Mesothelial cell of epicardium (in vitro differentiated cells): Measurements from ENCODE around the gene HS3ST5. TPM values are rescaled to one million over a fixed set of nuclear protein-coding genes. Genes with fewer than 3 reads are reported as not detected.

Experiments
- DNase-seq, 2 experiments: peaks; one replicate each; pipeline ENCODE4 v3.0.0; 2021; ENCODE audit warnings: low spot score in 2 of 2; ENCODE audit not compliant: unreplicated experiment in 2 of 2
- H3K27ac Mint-ChIP-seq: 2 replicates; pipeline ENCODE4 v1.8.0; 2021; ENCODE audit warnings: mixed read lengths
- H3K27me3 Mint-ChIP-seq: 2 replicates; pipeline ENCODE4 v1.8.0; 2021; ENCODE audit warnings: low read depth, mixed read lengths
- H3K36me3 Mint-ChIP-seq: 2 replicates; pipeline ENCODE4 v1.8.0; 2021; ENCODE audit warnings: mixed read lengths
- H3K4me1 Mint-ChIP-seq: 2 replicates; pipeline ENCODE4 v1.8.0; 2021; ENCODE audit warnings: mixed read lengths
- H3K4me3 Mint-ChIP-seq: 2 replicates; pipeline ENCODE4 v1.8.0; 2021; ENCODE audit warnings: mild to moderate bottlenecking, moderate library complexity, mixed read lengths
- H3K9me3 Mint-ChIP-seq: 2 replicates; pipeline ENCODE4 v1.8.0; 2021; ENCODE audit warnings: mixed read lengths
- CTCF ChIP-seq: fragments of 200-600 bp; sonication (generic); IDR thresholded peaks from one replicate; pipeline ENCODE4 v1.5.0; 2021; ENCODE audit warnings: antibody characterized with exemption; ENCODE audit not compliant: unreplicated experiment
- total RNA-seq: library from RNA; stranded (reverse); gene quantifications from 3 replicates; pipeline ENCODE4 v1.2.1, GENCODE V29; 2021

Gene HS3ST5
- total RNA-seq, 1 donor from 2014 or later: 0.49 TPM

- H3K27me3 Mint-ChIP-seq: no peaks in the 10 kb centered on the region
- H3K9me3 Mint-ChIP-seq: no peaks in the 10 kb centered on the region
- TF ChIP-seq CTCF: no peak
- H3K4me3 Mint-ChIP-seq: no peak overlapping the region
- no peak overlapping the region for H3K27ac Mint-ChIP-seq
- H3K36me3 Mint-ChIP-seq: no peaks in the 10 kb centered on the region
- DNase-seq: no peak
- peaks cover 3% of the 10 kb centered on the region for H3K4me1 Mint-ChIP-seq
Measured at GRCh38 chr6:114277220-114277619, 65.6 kb downstream of the HS3ST5 start.

GRCh38 chr6:114276783-114277182 is 66.0 kb downstream of the HS3ST5 start:
- Mint-ChIP-seq H3K4me3 (no peak overlapping the region), H3K36me3 (no peaks in the 10 kb centered on the region), H3K4me1 (peaks cover 3% of the 10 kb centered on the region), H3K27ac (no peak overlapping the region), H3K27me3 (no peaks in the 10 kb centered on the region), H3K9me3 (no peaks in the 10 kb centered on the region)
- no peak for TF ChIP-seq CTCF
- no peak for DNase-seq

DNA sequence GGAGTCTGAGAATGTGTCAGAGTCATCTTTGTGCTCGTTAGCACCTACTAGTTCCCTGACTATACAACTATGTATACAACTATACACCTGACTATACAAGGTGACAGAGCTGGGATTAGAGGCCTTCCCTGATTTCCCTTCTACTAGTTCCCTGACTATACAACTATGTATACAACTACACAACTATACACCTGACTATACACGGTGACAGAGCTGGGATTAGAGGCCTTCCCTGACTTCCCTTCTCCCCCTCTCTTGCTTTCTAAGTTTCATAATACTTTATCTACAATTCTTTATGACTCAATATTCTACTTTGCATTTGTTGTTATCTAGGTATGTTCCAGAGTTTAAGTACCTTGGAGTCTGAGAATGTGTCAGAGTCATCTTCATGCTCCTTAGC is 68.0 kb downstream of the HS3ST5 start:
- DNase-seq: no peak
- Mint-ChIP-seq H3K4me3 (no peak overlapping the region), H3K27ac (no peak overlapping the region), H3K4me1 (no peaks in the 10 kb centered on the region), H3K36me3 (no peaks in the 10 kb centered on the region), H3K27me3 (no peaks in the 10 kb centered on the region), H3K9me3 (no peaks in the 10 kb centered on the region)
- TF ChIP-seq CTCF: no peak

DNA sequence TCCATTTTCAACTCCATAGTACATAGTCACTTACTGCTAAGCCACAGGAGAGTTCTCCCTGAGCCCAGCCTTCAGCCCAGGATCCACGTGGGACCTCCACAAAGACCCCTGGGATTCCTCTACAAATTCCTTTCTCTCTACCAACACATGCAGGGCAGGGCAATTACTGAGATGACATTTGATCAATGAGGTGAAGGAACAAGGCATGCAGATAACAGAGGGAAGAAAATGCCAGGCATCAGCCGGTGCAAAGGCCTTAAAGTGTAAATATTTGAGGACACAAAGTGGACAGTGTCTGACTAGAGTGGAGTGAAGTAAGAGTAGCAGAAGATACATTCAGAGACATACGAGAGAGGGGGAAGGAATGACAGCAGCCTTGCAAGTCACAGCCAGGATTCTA is 70.2 kb downstream of the HS3ST5 start:
- no peak for TF ChIP-seq CTCF
- no peaks in the 10 kb centered on the region for H3K27me3 Mint-ChIP-seq
- H3K27ac Mint-ChIP-seq: no peak overlapping the region
- no peaks in the 10 kb centered on the region for H3K36me3 Mint-ChIP-seq
- no peak overlapping the region for H3K4me3 Mint-ChIP-seq
- peaks cover 2% of the 10 kb centered on the region for H3K9me3 Mint-ChIP-seq
- H3K4me1 Mint-ChIP-seq: no peaks in the 10 kb centered on the region
- no peak for DNase-seq

DNA sequence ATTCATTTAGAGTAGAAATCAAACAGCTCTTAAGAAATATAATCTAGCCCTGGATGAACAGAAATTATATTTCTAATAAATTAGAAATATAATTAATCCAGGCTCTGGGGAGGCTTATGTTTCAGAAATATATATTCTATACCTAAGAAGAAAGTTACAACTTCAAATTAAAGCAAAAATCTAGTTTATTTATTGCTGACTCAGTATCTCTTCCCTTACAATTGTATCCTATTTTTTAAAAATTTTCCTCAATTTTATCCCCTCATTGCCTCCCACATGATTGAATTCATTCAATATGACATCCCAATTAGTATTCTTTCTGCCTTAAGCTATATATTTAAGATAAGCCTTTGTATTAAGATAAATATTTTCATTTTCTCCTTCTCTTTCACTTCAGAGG is 71.4 kb downstream of the HS3ST5 start:
- DNase-seq: no peak
- Mint-ChIP-seq H3K4me3 (no peak overlapping the region), H3K27me3 (no peaks in the 10 kb centered on the region), H3K27ac (no peak overlapping the region), H3K36me3 (no peaks in the 10 kb centered on the region), H3K4me1 (no peaks in the 10 kb centered on the region), H3K9me3 (peaks cover 2% of the 10 kb centered on the region)
- TF ChIP-seq CTCF: no peak

GRCh38 chr6:114267897-114268296 is 74.9 kb downstream of the HS3ST5 start:
- no peaks in the 10 kb centered on the region for H3K36me3 Mint-ChIP-seq
- no peak for DNase-seq
- H3K4me3 Mint-ChIP-seq: no peak overlapping the region
- H3K27me3 Mint-ChIP-seq: no peaks in the 10 kb centered on the region
- no peak for TF ChIP-seq CTCF
- H3K27ac Mint-ChIP-seq: no peak overlapping the region
- peaks cover 2% of the 10 kb centered on the region for H3K9me3 Mint-ChIP-seq
- no peaks in the 10 kb centered on the region for H3K4me1 Mint-ChIP-seq
